SU-DHL-6 (cell line): Measurements from ENCODE around the gene MPND.

Experiments used
- EZH2phosphoT487 ChIP-seq: fragments of 200-600 bp; sonication (generic), shearing (Covaris generic); conservative IDR thresholded peaks from 2 replicates; pipeline ENCODE4 v1.6.1; 2018; ENCODE audit warnings: mild to moderate bottlenecking, antibody characterized with exemption, low read length, moderate library complexity, mixed read lengths
- TF ChIP-seq, protein P1 (sequence below): fragments of 200-600 bp; sonication (generic); IDR thresholded peaks from one replicate; pipeline ENCODE4 v1.5.1; 2017; ENCODE audit warnings: antibody characterized with exemption, mild to moderate bottlenecking, low read length, moderate library complexity; ENCODE audit not compliant: insufficient read depth, poor library complexity, severe bottlenecking

DNA sequence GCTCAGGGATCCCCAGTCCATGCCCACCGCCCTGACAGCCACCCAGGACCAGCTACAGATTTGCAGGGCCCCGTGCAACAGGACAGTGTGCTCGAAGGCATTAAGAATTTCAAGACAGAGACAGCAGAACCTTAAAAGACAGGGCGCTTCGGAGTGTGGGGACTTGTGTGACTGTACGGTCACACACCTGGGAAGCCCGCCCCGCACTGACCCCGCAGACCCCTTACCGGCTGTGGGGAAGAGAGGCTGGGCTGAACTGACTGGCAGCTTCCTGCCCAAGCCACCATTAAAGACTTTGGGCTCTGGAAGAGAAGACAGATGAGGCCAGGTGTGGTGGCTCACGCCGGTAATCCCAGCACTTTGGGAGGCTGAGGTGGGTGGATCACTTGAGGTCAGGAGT is 19.1 kb upstream of the MPND start:
- TF ChIP-seq EZH2phosphoT487 = no peak
- TF ChIP-seq, protein P1, sequence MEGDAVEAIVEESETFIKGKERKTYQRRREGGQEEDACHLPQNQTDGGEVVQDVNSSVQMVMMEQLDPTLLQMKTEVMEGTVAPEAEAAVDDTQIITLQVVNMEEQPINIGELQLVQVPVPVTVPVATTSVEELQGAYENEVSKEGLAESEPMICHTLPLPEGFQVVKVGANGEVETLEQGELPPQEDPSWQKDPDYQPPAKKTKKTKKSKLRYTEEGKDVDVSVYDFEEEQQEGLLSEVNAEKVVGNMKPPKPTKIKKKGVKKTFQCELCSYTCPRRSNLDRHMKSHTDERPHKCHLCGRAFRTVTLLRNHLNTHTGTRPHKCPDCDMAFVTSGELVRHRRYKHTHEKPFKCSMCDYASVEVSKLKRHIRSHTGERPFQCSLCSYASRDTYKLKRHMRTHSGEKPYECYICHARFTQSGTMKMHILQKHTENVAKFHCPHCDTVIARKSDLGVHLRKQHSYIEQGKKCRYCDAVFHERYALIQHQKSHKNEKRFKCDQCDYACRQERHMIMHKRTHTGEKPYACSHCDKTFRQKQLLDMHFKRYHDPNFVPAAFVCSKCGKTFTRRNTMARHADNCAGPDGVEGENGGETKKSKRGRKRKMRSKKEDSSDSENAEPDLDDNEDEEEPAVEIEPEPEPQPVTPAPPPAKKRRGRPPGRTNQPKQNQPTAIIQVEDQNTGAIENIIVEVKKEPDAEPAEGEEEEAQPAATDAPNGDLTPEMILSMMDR = no peak
